Cardiac muscle cell (in vitro differentiated cells and primary cell): ENCODE measurements around the gene BSG. TPM values are rescaled to one million over a fixed set of nuclear protein-coding genes. Genes with fewer than 3 reads are reported as not detected.
A peak's percentile ranks its signal among the peaks of the same experiment; 100 is the strongest.

Source experiments
- DNase-seq, 2 donors: peaks; one replicate each; pipeline versions ENCODE4 v3.0.0 to v3.0.0-alpha.2; 2010 to 2017; ENCODE audit warnings: low read depth in 1 of 2, low spot score in 1 of 2
- H3K27ac ChIP-seq: fragments of 200-600 bp; sonication (generic); 2 replicates; pipeline ENCODE4 v1.5.1; 2016
- H3K27me3 ChIP-seq: fragments of 200-600 bp; sonication (generic); 2 replicates; pipeline ENCODE4 v1.6.0; 2016; ENCODE audit warnings: control low read depth
- H3K36me3 ChIP-seq: fragments of 200-600 bp; sonication (generic); 2 replicates; pipeline ENCODE4 v1.5.1; 2016; ENCODE audit warnings: control low read depth
- H3K4me1 ChIP-seq: fragments of 200-600 bp; sonication (generic); 2 replicates; pipeline ENCODE4 v1.8.1; 2017; ENCODE audit warnings: low read depth, mild to moderate bottlenecking, mixed run types
- H3K4me3 ChIP-seq: fragments of 200-600 bp; sonication (generic); 2 replicates; pipeline ENCODE4 v1.5.1; 2016; ENCODE audit warnings: mild to moderate bottlenecking
- H3K9me3 ChIP-seq: fragments of 200-600 bp; sonication (generic); 2 replicates; pipeline ENCODE4 v1.5.1; 2017; ENCODE audit warnings: low read depth, mild to moderate bottlenecking, control low read depth
- CTCF ChIP-seq: IDR thresholded peaks from 2 replicates; pipeline ENCODE4 v1.5.1; 2012; ENCODE audit warnings: low read depth, mild to moderate bottlenecking, low read length
- polyA plus RNA-seq: library from polyadenylated mRNA; unstranded; fragments of >200 nt; fragmentation: Nextera tagmentation; extraction: Ambion mirVana; gene quantifications from 2 replicates; pipeline ENCODE4 v1.2.1, GENCODE V29; 2016
- total RNA-seq: library from RNA; depleted of rRNA; stranded (reverse); fragments of >200 nt; gene quantifications from 2 replicates; pipeline ENCODE4 v1.2.3, GENCODE V29; 2016

The BSG gene
- total and polyA plus RNA-seq, 2 experiments from 2014 or later, result 826 to 1,204 TPM

GRCh38 chr19:533364-534058 is 38.9 kb upstream of the BSG start:
- H3K4me1 ChIP-seq, result peaks cover 9% of the 10 kb centered on the region
- H3K27me3 ChIP-seq, result no peaks in the 10 kb centered on the region
- no peak for TF ChIP-seq CTCF
- no peak for DNase-seq
- peak overlapping the region; percentile 94 for H3K27ac ChIP-seq
- H3K9me3 ChIP-seq, result no peaks in the 10 kb centered on the region
- peaks cover 18% of the 10 kb centered on the region for H3K36me3 ChIP-seq
- H3K4me3 ChIP-seq, result peak overlapping the region; percentile 96

- no peak overlapping the region for H3K27ac ChIP-seq
- H3K4me1 ChIP-seq, result peaks cover 9% of the 10 kb centered on the region
- no peaks in the 10 kb centered on the region for H3K9me3 ChIP-seq
- H3K27me3 ChIP-seq, result no peaks in the 10 kb centered on the region
- no peak for TF ChIP-seq CTCF
- no peak for DNase-seq
- H3K36me3 ChIP-seq, result peaks cover 23% of the 10 kb centered on the region
- H3K4me3 ChIP-seq, result no peak overlapping the region
These were observed 38.3 kb upstream of the BSG start for GRCh38 chr19:534088-534487.

GRCh38 chr19:535017-535835 is 37.2 kb upstream of the BSG start:
- Histone ChIP-seq H3K27me3 (no peaks in the 10 kb centered on the region), H3K9me3 (no peaks in the 10 kb centered on the region), H3K4me3 (no peak overlapping the region), H3K4me1 (peaks cover 9% of the 10 kb centered on the region), H3K36me3 (peaks cover 28% of the 10 kb centered on the region), H3K27ac (no peak overlapping the region)
- TF ChIP-seq CTCF, result no peak
- no peak for DNase-seq

- Histone ChIP-seq H3K4me1 (peaks cover 9% of the 10 kb centered on the region), H3K9me3 (no peaks in the 10 kb centered on the region), H3K27me3 (no peaks in the 10 kb centered on the region), H3K27ac (no peak overlapping the region), H3K4me3 (no peak overlapping the region), H3K36me3 (peaks cover 28% of the 10 kb centered on the region)
- DNase-seq, result no peak
- TF ChIP-seq CTCF, result no peak
These were observed 36.1 kb upstream of the BSG start for GRCh38 chr19:536031-536880.

- no peak for DNase-seq
- Histone ChIP-seq H3K9me3 (no peaks in the 10 kb centered on the region), H3K36me3 (peaks cover 28% of the 10 kb centered on the region), H3K27ac (no peak overlapping the region), H3K27me3 (no peaks in the 10 kb centered on the region), H3K4me1 (peaks cover 9% of the 10 kb centered on the region), H3K4me3 (no peak overlapping the region)
- no peak for TF ChIP-seq CTCF
These were observed 35.5 kb upstream of the BSG start for GRCh38 chr19:536881-537404.
